Measurements from ENCODE around the gene FAM168A.

Gene FAM168A

GRCh38 chr11:73409431-73409830, 188.5 kb downstream of the FAM168A start:
- TF ChIP-seq CTCF (conservative IDR thresholded peaks at IDR 0.05; ENCODE audit: control insufficient read depth, insufficient read depth, low read depth, low read length), result no peak
- DNase-seq (ENCODE audit: low read depth), result no peak

GRCh38 chr11:73406619-73407018, 191.3 kb downstream of the FAM168A start:
- no peak for DNase-seq (ENCODE audit: low read depth)
- H3K4me3 ChIP-seq (ENCODE audit: control insufficient read depth, low read depth, low read length), result no peak overlapping the region
- no peak for TF ChIP-seq CTCF (conservative IDR thresholded peaks at IDR 0.05; ENCODE audit: control insufficient read depth, insufficient read depth, low read depth, low read length)

More at GRCh38 chr11:73409431-73409830, 188.5 kb downstream of the FAM168A start:
- no peak overlapping the region for H3K4me3 ChIP-seq (ENCODE audit: control insufficient read depth, low read depth, low read length)

GRCh38 chr11:73406131-73406530, 191.8 kb downstream of the FAM168A start:
- DNase-seq (ENCODE audit: low read depth), result no peak
- TF ChIP-seq CTCF (conservative IDR thresholded peaks at IDR 0.05; ENCODE audit: control insufficient read depth, insufficient read depth, low read depth, low read length), result no peak
- H3K4me3 ChIP-seq (ENCODE audit: control insufficient read depth, low read depth, low read length), result no peak overlapping the region

- DNase-seq (ENCODE audit: low read depth), result no peak
- no peak overlapping the region for H3K4me3 ChIP-seq (ENCODE audit: control insufficient read depth, low read depth, low read length)
- TF ChIP-seq CTCF (conservative IDR thresholded peaks at IDR 0.05; ENCODE audit: control insufficient read depth, insufficient read depth, low read depth, low read length), result no peak
These were observed 192.8 kb downstream of the FAM168A start for GRCh38 chr11:73405146-73405510.

GRCh38 chr11:73404506-73405145, 193.3 kb downstream of the FAM168A start:
- no peak overlapping the region for H3K4me3 ChIP-seq (ENCODE audit: control insufficient read depth, low read depth, low read length)
- DNase-seq (ENCODE audit: low read depth), result no peak
- no peak for TF ChIP-seq CTCF (conservative IDR thresholded peaks at IDR 0.05; ENCODE audit: control insufficient read depth, insufficient read depth, low read depth, low read length)

- H3K4me3 ChIP-seq (ENCODE audit: control insufficient read depth, low read depth, low read length), result no peak overlapping the region
- TF ChIP-seq CTCF (conservative IDR thresholded peaks at IDR 0.05; ENCODE audit: control insufficient read depth, insufficient read depth, low read depth, low read length), result peak; percentile 68
- peak; percentile 53 for DNase-seq (ENCODE audit: low read depth)
These were observed 193.9 kb downstream of the FAM168A start for GRCh38 chr11:73404048-73404447.

- no peak overlapping the region for H3K4me3 ChIP-seq (ENCODE audit: control insufficient read depth, low read depth, low read length)
- no peak for DNase-seq (ENCODE audit: low read depth)
- no peak for TF ChIP-seq CTCF (conservative IDR thresholded peaks at IDR 0.05; ENCODE audit: control insufficient read depth, insufficient read depth, low read depth, low read length)
These were observed 194.4 kb downstream of the FAM168A start for GRCh38 chr11:73403541-73403940.
